Glomerular visceral epithelial cell (primary cell): ENCODE data around the gene PLXNA2.

Experiments
- DNase-seq: peaks from one replicate; pipeline ENCODE4 v3.0.0-alpha.2; 2016; ENCODE audit errors: extremely low spot score

The PLXNA2 gene

GRCh38 chr1:208066583-208066982 lies 177.6 kb downstream of the PLXNA2 start:
- DNase-seq: no peak

GRCh38 chr1:208065862-208066261 lies 178.3 kb downstream of the PLXNA2 start:
- DNase-seq: no peak

- no peak for DNase-seq
These were observed 182.6 kb downstream of the PLXNA2 start for GRCh38 chr1:208061632-208062031.

- no peak for DNase-seq
These were observed 183.1 kb downstream of the PLXNA2 start for GRCh38 chr1:208061118-208061517.

GRCh38 chr1:208060215-208060869 lies 183.8 kb downstream of the PLXNA2 start:
- no peak for DNase-seq

- no peak for DNase-seq
These were observed 184.7 kb downstream of the PLXNA2 start for GRCh38 chr1:208059409-208060001.

GRCh38 chr1:208058756-208059155 lies 185.4 kb downstream of the PLXNA2 start:
- no peak for DNase-seq

- DNase-seq: peak; percentile 46
These were observed 185.9 kb downstream of the PLXNA2 start for GRCh38 chr1:208058267-208058666.

GRCh38 chr1:208057056-208057455 lies 187.1 kb downstream of the PLXNA2 start:
- DNase-seq: no peak

- DNase-seq: no peak
These were observed 188.6 kb downstream of the PLXNA2 start for GRCh38 chr1:208055535-208055934.

GRCh38 chr1:208054911-208055379 lies 189.2 kb downstream of the PLXNA2 start:
- DNase-seq: no peak

GRCh38 chr1:208054485-208054884 lies 189.7 kb downstream of the PLXNA2 start:
- DNase-seq: no peak

GRCh38 chr1:208053661-208054060 lies 190.5 kb downstream of the PLXNA2 start:
- no peak for DNase-seq

- no peak for DNase-seq
These were observed 191.2 kb downstream of the PLXNA2 start for GRCh38 chr1:208052926-208053407.

GRCh38 chr1:208052135-208052534 lies 192.0 kb downstream of the PLXNA2 start:
- no peak for DNase-seq

GRCh38 chr1:208051651-208052050 lies 192.5 kb downstream of the PLXNA2 start:
- DNase-seq: no peak

GRCh38 chr1:208048904-208049303 lies 195.3 kb downstream of the PLXNA2 start:
- DNase-seq: no peak

- DNase-seq: no peak
These were observed 196.2 kb downstream of the PLXNA2 start for GRCh38 chr1:208047975-208048374.

GRCh38 chr1:208047476-208047934 lies 196.7 kb downstream of the PLXNA2 start:
- DNase-seq: no peak

- DNase-seq: no peak
These were observed 198.5 kb downstream of the PLXNA2 start for GRCh38 chr1:208045463-208046260.

GRCh38 chr1:208044589-208045462 lies 199.4 kb downstream of the PLXNA2 start:
- no peak for DNase-seq
